Thoracic aorta (tissue), 2 donors: ENCODE results near the gene AMER3. TPM values are rescaled to one million over a fixed set of nuclear protein-coding genes. Genes with fewer than 3 reads are reported as not detected.

Source experiments
- ATAC-seq: fragments of 150-250 bp; one replicate; pipeline ENCODE4 v1.8.0; 2017; ENCODE audit warnings: low read depth; ENCODE audit not compliant: insufficient number of reproducible peaks, low FRiP score
- DNase-seq: peaks from one replicate; pipeline ENCODE4 v3.0.0-alpha.2; 2020; ENCODE audit warnings: low spot score
- H3K27ac ChIP-seq, 2 donors: fragments of 200-600 bp; sonication (generic); 1 replicate in 1 of 2; 2 replicates in 1 of 2; pipeline ENCODE4 v1.5.1; 2016; ENCODE audit warnings: mild to moderate bottlenecking in 2 of 2, moderate library complexity in 2 of 2
- H3K27me3 ChIP-seq: fragments of 200-600 bp; sonication (generic); replicated peaks from 2 replicates; pipeline ENCODE4 v1.6.0; 2016; ENCODE audit warnings: mild to moderate bottlenecking; ENCODE audit not compliant: insufficient read depth
- H3K36me3 ChIP-seq: fragments of 200-600 bp; sonication (generic); one replicate; pipeline ENCODE4 v1.5.1; 2016
- H3K4me1 ChIP-seq, 2 donors: fragments of 200-600 bp; sonication (generic); 1 replicate in 1 of 2; 2 replicates in 1 of 2; pipeline versions ENCODE4 v1.5.1 to v1.6.0; 2016; ENCODE audit warnings: low read depth in 2 of 2, mild to moderate bottlenecking in 1 of 2; ENCODE audit not compliant: control insufficient read depth in 1 of 2
- H3K4me3 ChIP-seq: fragments of 200-600 bp; sonication (generic); 2 replicates; pipeline ENCODE4 v1.5.1; 2016; ENCODE audit warnings: mild to moderate bottlenecking
- H3K9me3 ChIP-seq: fragments of 200-600 bp; sonication (generic); 2 replicates; pipeline ENCODE4 v1.5.1; 2016
- CTCF ChIP-seq: fragments of 200-600 bp; sonication (generic); IDR thresholded peaks from one replicate; pipeline ENCODE4 v1.5.1; 2019; ENCODE audit warnings: antibody characterized with exemption
- total RNA-seq, 2 donors: library from RNA; depleted of rRNA; stranded (reverse); fragments of >200 nt; gene quantifications; one replicate each; pipeline versions ENCODE4 v1.1.0 to v1.2.3, GENCODE V29; 2016

The AMER3 gene
- total RNA-seq, 2 donors from 2014 or later: not detected

GRCh38 chr2:130799295-130799694, 44.0 kb downstream of the AMER3 start:
- Histone ChIP-seq H3K4me1 (peaks cover 8 to 16% of the 10 kb centered on the region in 2 donors), H3K27me3 (no peaks in the 10 kb centered on the region), H3K27ac (no peak overlapping the region), H3K9me3 (no peaks in the 10 kb centered on the region), H3K36me3 (no peaks in the 10 kb centered on the region), H3K4me3 (no peak overlapping the region)
- ATAC-seq: no peak
- no peak for DNase-seq
- TF ChIP-seq CTCF: no peak

- DNase-seq (no peak), ATAC-seq (no peak)
- Histone ChIP-seq H3K4me1 (no peaks in the 10 kb centered on the region), H3K9me3 (no peaks in the 10 kb centered on the region), H3K4me3 (no peak overlapping the region), H3K27me3 (no peaks in the 10 kb centered on the region), H3K27ac (no peak overlapping the region), H3K36me3 (no peaks in the 10 kb centered on the region)
- no peak for TF ChIP-seq CTCF
Measured at GRCh38 chr2:130805613-130806012, 50.3 kb downstream of the AMER3 start.

GRCh38 chr2:130806370-130806769, 51.0 kb downstream of the AMER3 start:
- no peaks in the 10 kb centered on the region for H3K27me3 ChIP-seq
- ATAC-seq (no peak), DNase-seq (no peak)
- H3K4me3 ChIP-seq: no peak overlapping the region
- no peak for TF ChIP-seq CTCF
- H3K4me1 ChIP-seq: no peaks in the 10 kb centered on the region
- H3K9me3 ChIP-seq: no peaks in the 10 kb centered on the region
- no peak overlapping the region for H3K27ac ChIP-seq
- H3K36me3 ChIP-seq: no peaks in the 10 kb centered on the region

- H3K4me3 ChIP-seq: no peak overlapping the region
- no peak for ATAC-seq
- no peak overlapping the region for H3K27ac ChIP-seq
- TF ChIP-seq CTCF: no peak
- H3K27me3 ChIP-seq: no peaks in the 10 kb centered on the region
- H3K9me3 ChIP-seq: no peaks in the 10 kb centered on the region
- H3K36me3 ChIP-seq: no peaks in the 10 kb centered on the region
- DNase-seq: no peak
- H3K4me1 ChIP-seq: no peaks in the 10 kb centered on the region
Measured at GRCh38 chr2:130807659-130808385, 52.5 kb downstream of the AMER3 start.

GRCh38 chr2:130808482-130809268, 53.3 kb downstream of the AMER3 start:
- Histone ChIP-seq H3K4me1 (no peaks in the 10 kb centered on the region), H3K36me3 (no peaks in the 10 kb centered on the region), H3K27ac (no peak overlapping the region), H3K9me3 (no peaks in the 10 kb centered on the region), H3K27me3 (no peaks in the 10 kb centered on the region), H3K4me3 (no peak overlapping the region)
- TF ChIP-seq CTCF: no peak
- ATAC-seq (no peak), DNase-seq (no peak)
